NCI-H2227 treated with DMSO at 0.1 percent for 48 hours (cell line): ENCODE results near the gene TM4SF20.
"Not testable (repeated sequence)": the region's sequence is repeated elsewhere in the genome, so short reads cannot be mapped to it uniquely, and the experiment has no call there.

ENCODE experiments used
- DNase-seq: peaks from one replicate; lab custom pipeline; 2025; lab: John Stamatoyannopoulos, UW

TM4SF20 gene

DNA sequence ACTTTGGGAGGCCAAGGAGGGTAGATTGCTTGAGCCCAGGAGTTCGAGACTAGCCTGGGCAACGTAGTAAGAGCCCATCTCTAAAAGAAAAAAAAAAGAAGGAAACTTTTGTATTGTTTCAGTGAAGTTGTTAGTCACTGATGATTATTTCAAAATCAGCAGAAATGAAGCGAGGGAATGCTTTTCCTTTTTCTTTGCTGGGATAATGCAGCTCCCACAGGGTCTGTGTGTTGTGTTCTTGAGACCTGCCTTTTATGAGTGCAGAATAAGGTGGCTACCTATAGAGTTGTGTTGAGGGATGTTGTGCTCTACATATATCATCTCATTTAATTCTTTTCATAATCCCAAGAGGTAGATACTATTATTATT lies 11.7 kb downstream of the TM4SF20 start:
- no peak for DNase-seq

DNA sequence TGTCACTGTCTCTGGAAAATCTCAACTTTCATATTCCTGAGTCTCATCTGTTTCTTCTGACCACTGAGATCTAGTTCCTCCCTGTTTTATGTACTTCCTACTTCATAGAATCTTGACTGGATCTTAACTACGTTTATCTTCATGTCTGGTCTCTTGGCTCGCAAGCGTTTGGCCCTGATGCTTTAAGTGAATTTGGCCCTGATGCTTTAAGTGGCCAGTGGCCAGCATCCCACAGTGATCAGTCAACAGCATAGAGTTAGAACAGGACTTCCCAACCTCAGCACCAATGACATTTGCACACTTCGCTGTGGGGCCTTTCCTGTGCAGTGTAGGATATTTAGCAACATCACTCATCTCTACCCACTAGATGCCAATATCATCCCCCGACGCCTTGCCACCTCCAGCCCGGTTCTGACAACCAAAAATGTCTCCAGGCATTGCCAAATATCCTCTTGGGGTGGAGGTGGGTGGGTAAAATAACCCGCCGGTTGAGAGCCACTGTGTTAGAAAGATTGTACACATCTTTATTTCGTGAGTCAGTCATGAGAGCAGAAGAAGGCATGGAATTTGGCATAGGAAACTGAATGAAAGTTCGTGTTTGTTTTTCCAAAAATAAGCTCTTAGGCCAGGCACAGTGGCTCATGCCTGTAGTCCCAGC lies 12.2 kb downstream of the TM4SF20 start:
- DNase-seq: no peak

DNA sequence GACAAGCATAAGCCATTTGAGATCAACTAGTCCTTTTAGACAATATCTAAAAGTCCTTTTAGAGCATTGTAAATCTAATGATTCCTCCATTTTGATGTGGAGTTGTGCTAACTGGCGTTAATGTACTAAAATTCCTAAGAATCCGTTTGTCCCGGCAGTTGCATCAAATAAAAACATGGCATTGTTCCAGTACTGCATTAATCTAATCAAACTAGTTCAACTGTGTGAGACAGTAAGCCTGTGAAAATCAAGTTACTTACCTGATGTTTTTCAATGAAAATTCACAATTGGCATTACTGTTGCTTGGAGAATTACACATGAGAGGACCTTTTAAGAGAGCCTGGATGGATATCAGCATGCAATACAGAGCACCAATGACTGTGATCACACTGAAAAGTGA lies 13.3 kb downstream of the TM4SF20 start:
- DNase-seq: no peak

DNA sequence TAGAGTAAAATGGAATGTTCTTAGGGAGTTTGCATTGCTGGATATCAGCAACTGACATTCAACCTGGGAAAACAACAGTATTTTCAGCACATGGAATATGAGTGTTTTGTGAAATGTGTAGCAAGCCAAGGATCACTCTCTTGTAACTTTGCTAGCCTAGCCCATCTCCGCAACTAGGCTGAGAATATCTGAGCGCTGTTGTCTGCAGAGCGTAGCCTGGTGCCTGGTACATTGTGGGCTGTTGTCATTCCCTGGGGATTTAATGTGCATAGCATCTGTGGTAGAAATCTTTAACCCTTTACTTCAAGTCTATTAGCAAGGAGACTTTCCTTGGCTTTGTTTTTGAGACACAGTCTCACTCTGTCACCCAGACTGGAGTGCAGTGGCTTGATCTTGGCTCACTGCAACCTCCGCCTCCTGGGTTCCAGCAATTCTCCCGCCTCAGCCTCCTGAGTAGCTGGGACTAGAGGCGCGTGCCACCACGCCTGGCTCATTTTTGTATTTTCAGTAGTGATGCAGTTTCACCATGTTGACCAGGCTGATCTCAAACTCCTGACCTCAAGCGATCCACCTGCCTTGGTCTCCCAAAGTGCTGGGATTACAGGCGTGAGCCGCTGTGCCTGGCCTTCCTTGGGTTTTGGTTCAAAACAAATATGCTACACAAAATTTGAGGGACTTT lies 14.4 kb downstream of the TM4SF20 start:
- not testable (repeated sequence) for DNase-seq

DNA sequence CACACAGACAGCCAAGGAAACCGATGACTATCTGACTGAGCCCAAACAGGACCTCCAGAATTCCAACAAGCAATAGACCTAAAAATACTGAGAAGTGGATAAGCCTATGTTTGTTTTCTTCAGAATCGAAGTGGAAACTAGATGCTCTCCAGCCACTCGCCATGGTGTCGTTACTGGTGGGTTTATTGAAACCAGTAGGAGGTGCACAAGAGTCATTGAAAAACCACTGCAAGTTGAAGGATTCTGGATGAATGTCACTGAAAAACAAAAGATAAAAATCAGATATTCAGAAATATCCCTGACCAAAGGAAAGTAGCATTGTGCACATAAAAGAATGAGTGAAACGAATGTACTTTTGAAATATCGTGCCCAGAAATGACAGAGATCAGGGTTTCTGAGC lies 15.3 kb downstream of the TM4SF20 start:
- no peak for DNase-seq

DNA sequence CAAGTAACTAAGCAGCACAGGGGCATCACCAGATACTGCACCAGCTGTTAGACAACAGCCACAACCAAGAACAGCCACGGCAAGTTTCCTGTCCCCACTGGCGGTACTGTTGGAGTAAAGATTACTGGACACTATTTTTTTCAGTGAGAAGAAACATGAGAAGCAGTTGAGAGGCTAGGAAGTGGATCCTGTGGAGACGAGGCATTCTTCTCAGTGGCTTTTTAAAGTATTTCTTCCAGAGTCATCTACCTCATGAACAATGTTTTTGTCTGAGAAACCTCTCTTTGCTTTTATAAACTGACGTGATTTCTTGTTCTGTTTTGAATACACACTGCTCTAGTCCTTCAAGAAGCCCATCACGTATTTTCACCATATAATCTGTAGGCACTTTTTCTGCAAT lies 18.8 kb downstream of the TM4SF20 start:
- DNase-seq: no peak

DNA sequence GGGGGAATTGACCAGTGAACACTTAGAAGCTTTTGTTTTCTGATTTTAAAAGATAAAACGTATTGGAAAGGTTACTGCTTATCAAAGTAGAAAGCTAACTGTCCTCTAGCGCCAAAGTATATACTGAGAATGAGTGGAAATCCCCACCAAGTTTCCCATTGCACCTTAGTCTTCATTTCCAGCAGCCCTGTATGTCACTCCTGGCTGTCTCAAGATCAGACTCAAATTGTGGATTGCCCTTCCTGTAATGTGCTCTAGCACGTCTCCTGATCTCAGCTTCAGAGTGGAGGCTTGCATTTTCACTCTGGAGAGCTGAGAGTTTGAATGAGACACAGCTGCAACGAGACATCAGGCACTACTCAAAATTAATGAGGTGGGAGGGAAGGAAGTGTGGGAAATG lies 27.5 kb downstream of the TM4SF20 start:
- DNase-seq: no peak

DNA sequence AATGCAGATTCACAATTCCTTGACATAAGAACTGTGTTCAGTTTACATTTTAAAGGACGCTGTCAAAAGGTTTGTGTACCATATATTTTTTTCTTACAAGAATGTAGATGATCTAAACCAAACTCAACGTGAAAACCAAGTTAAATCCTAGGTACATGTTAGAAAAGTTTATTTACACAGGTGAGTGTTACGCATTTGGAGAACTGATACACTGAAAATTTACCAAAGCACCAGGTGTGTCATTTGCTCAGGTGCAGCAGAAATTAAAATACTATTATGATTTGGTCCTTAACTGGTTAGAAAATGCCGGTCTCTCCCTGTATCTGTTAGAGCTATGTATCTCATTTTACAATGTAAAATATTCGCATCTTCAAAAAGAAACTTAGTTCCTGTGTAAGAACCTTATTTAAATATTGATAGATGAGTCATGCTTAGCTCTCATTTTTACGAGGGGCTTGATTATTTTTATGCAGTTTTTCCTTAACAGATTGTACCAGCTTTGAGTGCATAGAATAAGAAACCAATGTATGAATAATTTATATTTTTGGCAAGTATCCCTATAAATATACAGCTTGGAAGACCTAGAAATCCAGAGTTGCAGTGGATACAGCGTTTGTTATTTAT lies 29.0 kb downstream of the TM4SF20 start:
- no peak for DNase-seq

DNA sequence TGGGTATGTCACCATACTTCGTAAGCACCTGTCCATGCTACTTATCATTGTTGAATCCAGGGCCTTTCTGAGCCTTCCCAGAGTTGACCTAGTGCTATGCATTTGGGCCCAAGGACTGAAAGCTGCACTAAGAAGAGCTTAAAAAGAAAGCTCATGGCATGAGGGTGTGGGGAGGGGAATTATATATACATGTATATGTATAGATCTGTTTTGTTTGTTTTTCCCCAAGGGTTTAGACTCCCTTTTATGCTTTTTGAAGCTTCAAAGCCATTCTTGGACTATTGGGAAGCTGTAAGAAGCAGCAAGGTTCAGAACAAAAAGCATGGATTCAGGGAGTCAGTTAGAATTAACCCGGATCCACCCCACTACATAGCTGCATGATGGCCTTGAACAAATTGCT lies 30.8 kb downstream of the TM4SF20 start:
- DNase-seq: no peak

DNA sequence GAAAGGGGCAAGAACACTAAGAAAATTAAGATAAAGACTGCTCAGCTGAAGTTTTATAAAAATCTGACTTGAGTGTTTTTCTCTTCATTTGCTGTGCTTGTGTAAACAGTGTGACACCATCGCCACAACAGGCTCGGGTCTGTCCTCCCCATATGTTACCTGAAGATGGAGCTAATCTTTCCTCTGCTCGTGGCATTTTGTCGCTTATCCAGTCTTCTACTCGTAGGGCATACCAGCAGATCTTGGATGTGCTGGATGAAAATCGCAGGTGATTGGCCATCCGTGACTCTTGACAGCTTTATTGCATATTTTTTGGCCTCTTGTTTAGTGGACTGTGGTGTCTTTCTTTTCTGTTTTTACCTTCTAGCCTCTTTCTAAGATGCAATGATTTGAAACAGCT lies 32.0 kb downstream of the TM4SF20 start:
- no peak for DNase-seq

DNA sequence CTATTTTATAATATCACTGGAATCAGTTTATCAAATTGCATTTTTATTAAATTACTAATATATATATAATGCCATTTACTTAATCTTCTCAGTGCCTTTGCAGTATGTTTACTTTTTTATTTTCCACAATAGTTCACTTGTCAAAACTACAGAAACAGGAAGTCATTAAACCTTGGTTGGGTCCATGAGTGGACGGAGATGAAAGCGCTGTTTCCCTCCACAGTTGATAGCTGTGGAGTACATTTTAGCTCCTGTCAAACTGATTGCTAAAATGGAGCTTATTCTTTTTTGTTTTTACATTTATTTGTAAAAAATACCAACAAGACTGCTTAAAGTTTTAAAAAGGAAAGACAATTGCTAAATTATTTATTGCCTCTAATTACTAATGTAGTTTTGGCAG lies 34.9 kb downstream of the TM4SF20 start:
- DNase-seq: no peak

DNA sequence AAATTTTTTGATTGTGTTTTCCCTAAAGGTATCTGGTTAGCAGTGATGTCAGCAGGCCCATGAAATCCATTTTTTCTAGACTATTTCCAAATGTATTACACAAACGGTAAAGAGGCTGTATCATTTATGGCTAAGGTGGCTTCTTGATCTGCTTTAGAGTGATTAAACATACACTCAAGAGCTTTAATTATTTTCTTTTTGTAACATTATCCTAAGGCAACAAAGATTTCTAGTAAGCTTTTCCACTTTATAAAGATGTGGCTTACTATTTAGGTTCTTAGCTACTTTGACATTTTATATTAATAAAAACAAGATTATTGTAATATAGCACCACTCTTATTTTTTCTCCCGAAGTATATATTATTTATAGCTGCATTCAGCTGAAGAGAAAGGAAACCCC lies 37.6 kb downstream of the TM4SF20 start:
- DNase-seq: no peak

DNA sequence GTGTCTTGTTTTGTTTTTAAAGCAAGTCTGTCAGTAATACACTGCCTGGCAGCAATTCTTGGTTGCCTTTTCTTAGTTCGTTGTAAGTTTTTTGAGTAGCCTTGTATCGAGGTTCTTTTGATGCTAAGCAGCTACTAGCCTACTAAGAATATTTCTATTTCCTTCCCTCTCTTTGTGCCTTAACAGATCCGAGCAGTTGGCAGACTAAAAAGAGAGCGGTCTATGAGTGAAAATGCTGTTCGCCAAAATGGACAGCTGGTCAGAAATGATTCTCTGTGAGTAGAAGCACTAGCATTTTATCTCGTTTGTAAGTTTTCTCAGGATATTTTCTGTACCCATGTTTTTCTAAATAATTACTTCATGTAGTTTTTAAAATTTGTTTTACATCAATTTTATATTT lies 39.0 kb downstream of the TM4SF20 start:
- DNase-seq: no peak

DNA sequence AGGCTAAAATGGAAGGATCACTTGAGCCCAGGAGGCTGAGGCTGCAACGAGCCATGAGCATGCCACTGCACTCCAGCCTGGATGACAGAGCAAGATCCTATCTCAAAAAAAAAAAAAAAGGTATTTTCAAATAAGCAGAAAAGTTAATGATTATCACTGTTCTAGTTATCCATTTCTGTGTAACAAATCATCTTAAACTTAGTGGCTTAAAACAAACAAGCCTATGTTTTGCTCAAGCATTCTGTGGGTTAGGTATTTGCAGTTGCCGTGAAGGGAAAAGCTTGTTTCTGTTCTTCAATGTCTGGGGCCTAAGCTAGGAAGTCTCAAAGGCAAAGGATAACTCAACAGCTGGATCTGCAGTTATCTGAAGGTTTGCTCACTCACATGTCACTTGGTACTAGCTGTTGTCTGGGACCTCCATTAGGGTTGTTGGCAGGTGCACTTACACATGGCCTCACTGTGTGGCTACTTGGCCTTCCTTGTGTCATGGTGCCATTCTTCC lies 40.0 kb downstream of the TM4SF20 start:
- DNase-seq: no peak

DNA sequence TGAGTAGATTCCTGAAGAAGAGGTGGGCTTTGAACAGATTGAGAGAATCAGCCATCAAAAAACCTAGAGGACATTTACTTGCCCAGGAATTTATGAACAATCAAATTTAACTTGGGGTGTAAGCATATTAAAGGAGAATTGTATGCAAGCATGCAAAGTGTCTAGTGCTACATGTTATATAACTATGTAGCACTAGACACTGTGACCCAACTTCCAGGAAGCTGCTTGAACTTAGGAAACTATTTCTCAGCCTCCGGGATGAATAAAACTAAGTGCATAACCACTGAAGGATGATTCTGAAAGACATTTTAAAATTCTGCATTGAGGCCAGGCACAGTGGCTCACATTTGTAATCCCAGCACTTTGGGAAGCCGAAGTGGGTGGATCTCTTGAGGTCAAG lies 41.7 kb downstream of the TM4SF20 start:
- DNase-seq: no peak

DNA sequence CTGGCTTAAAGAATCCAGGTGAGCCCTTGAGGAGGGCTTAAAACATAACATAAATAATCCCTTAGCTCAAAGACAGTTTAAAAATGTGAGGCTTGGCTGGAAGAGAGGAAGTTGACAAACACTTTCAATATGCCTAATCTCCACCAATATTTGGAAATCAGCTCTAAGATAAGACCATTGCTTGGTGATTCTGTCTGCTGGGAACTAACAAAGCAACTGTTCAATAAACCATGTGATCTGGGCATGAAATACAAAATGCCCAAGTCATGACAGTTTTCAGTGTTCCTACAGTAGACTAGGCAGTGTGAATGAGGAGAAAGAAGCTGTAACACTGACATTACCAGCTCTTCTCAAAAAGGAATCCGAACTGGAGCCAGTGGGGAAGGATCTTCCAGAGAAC lies 43.4 kb downstream of the TM4SF20 start:
- no peak for DNase-seq

DNA sequence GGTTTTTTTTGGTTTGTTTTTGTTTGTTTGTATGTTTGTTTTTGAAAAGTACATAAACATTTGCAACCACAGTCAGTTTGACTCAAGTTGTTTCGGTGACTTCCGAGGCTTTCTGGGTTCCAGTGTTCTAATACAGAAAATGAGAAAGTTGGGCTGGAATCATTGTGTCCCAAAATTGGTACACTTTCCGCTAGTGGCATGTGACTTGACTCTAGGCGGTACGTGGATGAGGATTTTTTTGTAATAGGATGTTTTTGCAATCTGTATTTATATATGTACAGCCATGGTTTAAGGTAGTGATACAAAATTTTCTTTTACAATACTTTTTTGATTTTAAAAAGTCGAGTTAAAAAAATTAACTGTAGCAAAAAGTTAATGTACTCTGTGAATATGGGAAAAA lies 52.3 kb downstream of the TM4SF20 start:
- DNase-seq: no peak

DNA sequence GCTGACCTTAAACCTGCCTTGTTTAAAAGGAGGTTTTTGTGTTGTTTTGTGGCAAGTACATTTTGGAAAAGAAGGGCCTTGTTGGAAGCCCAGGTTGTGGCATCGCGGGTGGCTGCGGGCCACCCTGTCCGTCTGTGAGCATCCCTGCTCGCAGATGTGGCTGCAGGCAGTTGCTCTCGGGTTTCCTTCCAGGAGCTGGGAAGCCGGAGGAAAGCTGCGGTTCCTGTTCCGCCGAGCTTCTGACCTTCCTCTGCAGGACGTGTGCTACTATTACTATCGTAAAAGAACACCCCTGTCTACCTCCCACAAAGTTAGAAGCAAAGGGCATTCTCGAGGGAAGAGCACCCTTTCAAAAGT lies 53.3 kb downstream of the TM4SF20 start:
- DNase-seq: no peak

DNA sequence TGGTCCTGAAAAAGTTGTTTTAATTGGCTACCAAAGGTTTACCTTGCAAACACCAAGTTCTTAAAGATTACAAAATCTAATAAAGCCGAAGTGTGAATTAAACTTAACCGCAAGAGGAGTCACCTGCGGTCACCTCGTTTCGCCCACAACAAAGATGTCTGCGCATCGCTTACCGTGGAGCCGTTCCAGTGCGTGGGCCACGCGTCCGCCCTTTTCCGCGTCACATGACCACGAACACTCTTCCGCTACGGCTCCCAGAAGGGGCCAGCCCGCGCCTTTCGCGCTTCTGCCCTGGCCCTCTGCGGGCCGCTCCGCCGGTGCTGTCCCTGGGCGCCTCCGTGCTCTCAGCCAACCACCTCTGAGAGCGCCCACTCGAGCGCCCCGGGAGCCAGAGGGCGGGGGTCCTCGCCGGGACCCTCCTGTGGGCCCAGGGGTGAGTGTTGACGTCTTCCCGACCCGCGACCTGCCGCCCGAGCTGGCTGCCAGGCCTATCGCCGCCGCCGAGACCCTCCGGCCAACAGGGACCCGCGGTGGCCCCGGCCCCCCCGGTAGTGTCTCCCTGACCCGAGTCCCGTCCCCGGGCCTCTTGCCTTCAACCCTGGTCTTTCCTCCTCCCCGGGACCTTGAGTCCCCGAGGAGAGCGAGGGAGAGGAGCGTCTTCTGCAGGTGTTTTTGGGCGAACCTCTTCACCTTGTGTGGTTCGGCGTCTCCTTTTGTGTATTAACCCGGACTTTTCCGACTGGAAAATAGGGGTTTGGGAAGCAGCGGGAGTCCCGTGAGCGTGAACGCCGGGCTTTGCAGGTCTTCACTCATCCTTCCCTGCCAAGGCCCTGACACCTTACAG lies 53.9 kb downstream of the TM4SF20 start, which contains the start of gene MFF:
Gene MFF (plus strand): TSS at position 257 of the 844 bp plus-strand sequence. CDS start 5,415 bp downstream, outside the sequence.
- peak; percentile 92 for DNase-seq

DNA sequence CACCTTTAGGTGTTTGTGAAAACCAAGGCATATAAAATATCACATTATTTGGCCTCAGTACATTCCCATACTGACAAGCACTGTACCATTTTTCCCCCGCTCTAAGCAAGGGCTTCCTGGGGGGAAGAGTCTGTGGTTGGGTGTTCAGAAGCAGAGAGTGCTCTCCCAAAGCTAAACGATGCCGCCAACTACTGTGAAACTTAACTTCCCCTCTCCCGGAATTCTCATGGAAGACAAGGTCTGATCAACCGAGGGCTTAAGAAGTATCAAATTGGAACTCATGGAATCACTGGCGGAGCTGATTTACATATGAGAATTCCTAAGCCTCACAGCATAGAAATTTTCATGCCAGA lies 54.5 kb downstream of the TM4SF20 start:
- peak; percentile 82 for DNase-seq

DNA sequence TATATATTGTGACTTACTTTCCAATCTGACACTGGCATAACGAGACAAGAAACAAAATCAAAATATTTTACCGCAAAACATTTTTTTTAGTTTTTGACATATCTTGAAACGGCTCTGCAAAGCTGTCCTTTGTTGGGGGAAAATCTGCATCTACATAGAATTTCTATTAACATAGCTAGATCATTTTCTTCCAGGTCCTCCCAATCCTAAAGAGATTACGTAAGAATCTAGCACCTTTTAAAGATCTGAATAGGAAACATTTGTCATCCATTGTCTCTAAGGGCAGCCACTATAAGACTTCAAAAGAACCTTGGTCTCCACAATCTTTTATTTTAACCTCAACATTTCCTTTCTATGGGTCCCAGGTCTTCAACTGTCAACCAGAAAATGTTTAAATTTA lies 55.3 kb downstream of the TM4SF20 start:
- no peak for DNase-seq

DNA sequence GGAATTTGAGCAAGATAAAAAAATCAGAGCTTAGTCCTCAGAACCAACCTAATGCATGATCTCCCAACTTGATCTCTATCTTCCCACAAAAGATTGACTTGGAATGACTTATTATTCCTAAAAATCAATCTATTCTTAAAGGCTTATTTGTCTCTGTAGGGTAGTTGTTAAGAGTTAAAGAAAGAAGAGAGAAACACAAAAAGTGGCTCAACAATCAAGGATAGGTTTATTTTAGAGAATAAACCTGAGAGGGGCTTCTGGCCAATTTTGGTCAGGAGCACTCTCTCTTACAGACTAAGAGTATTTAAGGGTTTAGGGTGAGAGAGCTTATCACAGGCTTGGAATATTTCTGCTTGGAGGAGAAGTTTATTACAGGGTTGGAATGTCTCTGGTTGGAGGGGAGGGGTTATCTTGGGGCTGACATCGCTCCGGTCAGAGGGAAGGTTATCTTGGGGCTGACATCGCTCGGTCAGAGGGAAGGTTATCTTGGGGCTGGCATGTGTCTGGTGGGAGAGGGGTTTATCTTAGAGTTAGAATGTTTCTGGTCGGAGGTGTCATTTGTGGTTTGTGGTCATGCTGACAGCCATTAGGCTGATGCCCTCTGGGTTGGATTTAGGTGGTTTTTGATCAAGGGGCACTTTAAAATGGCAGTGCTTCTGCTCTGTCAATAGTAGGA lies 56.4 kb downstream of the TM4SF20 start:
- DNase-seq: no peak
